ENCODE measurements around the gene CAMKK1. TPM values are rescaled to one million over a fixed set of nuclear protein-coding genes. Genes with fewer than 3 reads are reported as not detected.
A peak's percentile ranks its signal among the peaks of the same experiment; 100 is the strongest.

CAMKK1 gene
- total and polyA plus RNA-seq, 9 of the 15 experiments (the other 6 are each of a cell fraction or from before 2014, with no cell fraction given), result 0.34 to 7.5 (median 4.9) TPM

GRCh38 chr17:3893003-3893719, at the start of gene CAMKK1 (continued):
- TF ChIP-seq E2F8 (IDR thresholded peaks at IDR 0.05; ENCODE audit: low read depth, partially characterized antibody) (no peak), NR3C1 (CRISPR knock-in tag; IDR thresholded peaks at IDR 0.05) (no peak), SAFB (IDR thresholded peaks at IDR 0.05; ENCODE audit: borderline replicate concordance, low read depth, low read length) (peak; percentile 52; the same call in 1 of the 2 replicates), ZSCAN32 (CRISPR knock-in tag; IDR thresholded peaks at IDR 0.05) (no peak), KLF10 (CRISPR knock-in tag; IDR thresholded peaks at IDR 0.05) (no peak), ZNF253 (CRISPR knock-in tag; conservative IDR thresholded peaks at IDR 0.05) (no peak), ZNF518B (CRISPR knock-in tag; IDR thresholded peaks at IDR 0.05) (no peak), RFX5 (IDR thresholded peaks at IDR 0.05; ENCODE audit: low read depth, low read length) (no peak), ATF6 (CRISPR knock-in tag; IDR thresholded peaks at IDR 0.05) (no peak), ILF3 (IDR thresholded peaks at IDR 0.05; ENCODE audit: borderline replicate concordance) (no peak), RBFOX2 (IDR thresholded peaks at IDR 0.05; ENCODE audit: low read depth, low read length) (peak; percentile 70), ZNF589 (CRISPR knock-in tag; IDR thresholded peaks at IDR 0.05; ENCODE audit: low read depth) (no peak), SNAPC5 (CRISPR knock-in tag; IDR thresholded peaks at IDR 0.05) (no peak), ZNF717 (CRISPR knock-in tag; IDR thresholded peaks at IDR 0.05) (no peak), MCM5 (IDR thresholded peaks at IDR 0.05; ENCODE audit: low read depth) (no peak), ZBTB12 (CRISPR knock-in tag; IDR thresholded peaks at IDR 0.05) (no peak), KLF16 (IDR thresholded peaks at IDR 0.05) (no peak), XRCC3 (IDR thresholded peaks at IDR 0.05) (no peak), NFIC (IDR thresholded peaks at IDR 0.05) (no peak), BRCA1 (IDR thresholded peaks at IDR 0.05) (no peak), BRCA1 (CRISPR knock-in tag; IDR thresholded peaks at IDR 0.05) (no peak)
